DMS79 (cell line): ENCODE measurements around the gene CRTC1.
"Not testable (repeated sequence)": the region's sequence is repeated elsewhere in the genome, so short reads cannot be mapped to it uniquely, and the experiment has no call there.

Experiments used
- DNase-seq: peaks from one replicate; lab custom pipeline; 2025; lab: John Stamatoyannopoulos, UW

CRTC1 gene

DNA sequence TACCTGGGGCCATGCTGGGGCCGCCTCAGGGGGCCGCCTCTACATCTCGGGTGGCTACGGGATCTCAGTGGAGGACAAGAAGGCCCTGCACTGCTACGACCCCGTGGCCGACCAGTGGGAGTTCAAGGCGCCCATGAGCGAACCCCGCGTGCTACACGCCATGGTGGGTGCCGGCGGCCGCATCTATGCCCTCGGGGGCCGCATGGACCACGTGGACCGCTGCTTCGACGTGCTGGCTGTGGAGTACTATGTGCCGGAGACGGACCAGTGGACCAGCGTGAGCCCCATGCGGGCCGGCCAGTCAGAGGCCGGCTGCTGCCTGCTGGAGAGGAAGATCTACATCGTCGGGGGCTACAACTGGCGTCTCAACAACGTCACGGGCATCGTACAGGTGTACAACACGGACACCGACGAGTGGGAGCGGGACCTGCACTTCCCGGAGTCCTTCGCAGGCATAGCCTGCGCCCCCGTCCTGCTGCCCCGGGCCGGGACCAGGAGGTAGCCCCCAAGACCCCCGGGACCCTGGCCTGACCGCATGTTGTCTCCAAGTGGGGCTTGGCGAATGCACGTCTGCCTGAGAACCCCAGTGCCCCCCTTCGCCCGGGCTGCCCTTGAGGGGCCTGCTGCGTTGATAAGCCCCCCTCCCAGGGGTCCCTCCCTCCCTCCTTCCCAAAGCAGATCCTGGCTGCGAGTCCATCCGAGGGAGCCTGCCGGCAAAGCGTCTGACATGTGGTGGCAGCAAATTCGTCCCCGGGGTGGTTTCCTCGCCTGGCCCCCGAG, 14.5 kb upstream of the CRTC1 start:
- no peak for DNase-seq

DNA sequence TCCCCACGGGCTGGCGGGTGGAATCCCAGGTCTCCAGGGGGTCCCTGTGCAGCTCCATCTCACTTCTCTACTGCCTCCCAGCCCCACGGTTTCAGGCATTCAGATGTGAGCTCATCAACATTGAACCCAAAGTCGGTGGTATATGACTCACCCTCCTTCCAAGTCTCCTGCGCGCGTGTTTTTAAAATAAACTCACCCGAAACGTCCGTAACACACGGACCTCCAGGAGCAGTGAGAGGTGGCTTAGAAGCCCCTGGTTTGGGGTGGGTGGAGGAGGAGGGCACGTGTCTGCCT, 14.0 kb upstream of the CRTC1 start:
- DNase-seq: no peak

DNA sequence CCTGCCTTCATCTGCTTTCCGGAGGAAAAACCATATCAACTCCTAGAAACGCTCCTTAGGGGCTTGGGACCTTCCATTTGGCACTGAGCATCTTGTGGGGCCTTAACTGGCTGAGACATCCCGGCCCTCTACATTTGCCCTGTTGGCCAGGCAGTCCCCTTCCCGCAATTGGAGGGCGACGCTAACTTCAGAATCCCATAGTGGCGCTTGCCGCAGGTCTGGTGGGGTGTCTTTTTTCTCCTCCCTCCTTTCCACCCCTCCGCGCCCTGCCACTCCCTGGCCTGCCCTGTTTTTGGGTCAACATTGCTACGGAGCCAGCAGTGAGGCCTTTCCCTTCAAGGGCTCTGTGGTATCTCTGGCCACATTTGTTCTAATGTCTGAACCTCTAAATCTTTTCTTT, 13.6 kb upstream of the CRTC1 start:
- DNase-seq: no peak

DNA sequence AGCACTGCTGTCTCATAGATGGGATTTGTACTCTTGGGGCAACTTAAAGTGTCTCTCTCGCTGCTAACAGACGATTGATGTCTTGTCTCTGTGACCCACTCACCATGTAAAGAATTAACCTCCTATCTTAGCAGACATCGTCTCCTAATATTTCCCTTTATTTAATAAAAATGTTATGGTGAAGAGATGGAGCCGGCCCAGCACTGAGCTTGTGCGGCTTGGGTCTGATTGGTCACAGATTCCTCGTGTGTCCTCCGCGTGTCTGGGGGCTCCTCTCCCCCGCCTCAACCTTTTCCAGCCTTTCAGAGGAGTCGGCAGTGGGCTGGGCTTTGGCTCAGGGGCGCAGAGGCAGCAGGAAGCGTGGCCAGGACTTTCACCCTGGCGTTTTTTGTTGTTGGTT, 13.2 kb upstream of the CRTC1 start:
- DNase-seq: no peak

DNA sequence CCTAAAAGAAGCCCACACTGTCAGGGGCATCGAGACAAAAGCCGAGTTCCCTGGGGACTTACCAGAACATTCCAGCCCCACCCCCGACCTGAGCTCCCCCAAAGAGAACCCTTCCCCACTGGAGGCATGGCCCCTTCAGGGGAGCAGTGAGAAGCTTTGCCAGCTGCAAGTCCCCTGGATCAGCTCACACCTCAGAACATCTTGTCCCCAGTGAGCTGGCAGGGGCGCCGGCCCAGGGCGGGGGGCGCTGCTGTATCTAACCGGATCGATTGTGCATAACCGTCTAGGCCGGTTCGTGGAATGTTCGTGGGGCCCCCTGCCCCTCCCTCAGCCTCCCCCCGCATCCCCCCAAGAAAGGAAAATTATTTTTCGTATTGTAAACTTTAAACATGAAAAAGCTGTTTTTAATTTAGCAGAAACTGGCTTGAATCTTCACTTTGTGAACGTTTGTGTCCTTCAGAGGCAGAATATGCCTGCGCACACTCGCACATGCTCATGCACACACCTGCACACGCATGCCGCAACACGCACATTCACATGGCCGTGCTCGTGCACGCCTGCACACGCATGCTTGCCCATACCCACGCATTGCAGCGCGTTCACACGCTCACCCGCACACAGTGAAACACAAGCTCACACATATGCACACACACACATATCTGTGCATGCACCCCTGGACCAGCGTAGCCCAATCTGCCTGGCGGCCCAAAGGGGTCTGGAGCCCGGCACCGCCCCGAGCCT, 12.0 kb upstream of the CRTC1 start:
- DNase-seq: no peak

DNA sequence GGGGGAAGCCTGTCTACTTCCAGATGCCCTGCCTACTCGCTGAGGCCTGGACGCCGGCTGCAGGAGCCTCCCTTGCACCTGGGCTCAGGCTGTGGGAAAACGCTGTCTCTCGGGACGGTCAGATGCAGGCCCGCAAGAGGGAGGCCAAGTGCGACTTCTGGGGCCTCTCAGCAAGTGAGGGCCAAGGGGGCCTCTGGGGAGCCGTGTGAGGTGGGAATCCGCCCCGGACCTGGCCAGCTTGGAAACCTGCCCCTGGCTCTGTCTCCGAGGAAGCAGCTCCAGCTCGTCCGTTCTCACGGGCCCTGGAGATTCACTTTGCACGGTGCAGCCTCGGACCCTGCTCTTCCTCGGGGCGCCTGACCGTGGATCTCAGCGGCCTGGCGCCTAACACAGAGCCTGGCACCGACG, 11.4 kb upstream of the CRTC1 start:
- no peak for DNase-seq

DNA sequence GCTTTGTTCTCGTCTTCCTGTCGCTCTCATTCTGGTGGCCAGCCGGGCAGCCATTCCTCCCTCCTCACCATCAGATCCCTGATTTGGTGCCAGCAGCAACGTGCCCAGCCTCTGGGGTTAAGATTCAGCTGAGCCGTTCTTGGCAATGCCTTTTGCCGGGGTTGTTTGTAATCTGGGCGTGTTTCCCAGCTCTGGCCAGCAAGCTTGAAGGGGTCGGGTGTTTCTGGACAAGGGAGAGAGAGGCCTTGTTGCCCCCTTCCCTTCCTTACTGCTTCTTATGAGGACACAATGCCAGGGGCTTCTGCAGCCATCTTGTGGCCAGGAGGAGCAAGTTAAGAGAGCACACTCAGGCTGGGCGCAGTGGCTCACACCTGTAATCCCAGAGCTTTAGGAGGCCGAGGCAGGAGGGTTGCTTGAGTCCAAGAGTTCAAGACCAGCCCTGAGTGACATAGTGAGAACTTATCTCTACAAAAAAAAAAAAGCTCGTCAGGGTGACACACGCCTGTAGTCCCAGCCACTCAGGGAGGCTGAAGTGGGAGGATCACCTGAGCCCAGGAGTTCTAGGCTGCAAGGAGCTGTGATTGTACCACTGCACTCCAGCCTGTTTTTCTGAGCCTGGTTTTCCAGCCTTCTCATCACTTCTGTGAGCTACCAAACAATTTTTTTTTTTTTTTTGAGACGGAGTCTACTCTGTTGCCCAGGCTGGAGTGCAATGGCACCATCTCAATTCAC, 10.7 kb upstream of the CRTC1 start:
- no peak for DNase-seq

DNA sequence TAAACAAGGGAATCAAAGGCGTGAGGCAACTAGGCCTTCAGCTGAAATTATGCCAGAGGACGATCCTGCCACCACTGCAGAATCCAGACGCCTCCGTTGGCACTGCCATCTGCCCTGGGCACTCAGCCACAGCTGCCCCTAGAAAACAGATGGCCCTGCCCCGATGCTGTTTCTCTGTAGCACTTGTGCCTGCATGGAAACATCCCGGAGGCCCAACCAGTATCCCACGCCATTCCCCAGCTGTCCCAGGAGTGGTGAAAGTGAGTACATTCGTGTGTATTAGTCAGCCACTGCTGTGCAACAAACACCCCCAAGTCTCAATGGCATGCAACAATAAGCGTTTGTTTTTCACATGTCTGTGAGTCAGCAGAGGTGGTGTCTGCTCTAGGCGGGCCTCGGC, 8.9 kb upstream of the CRTC1 start:
- no peak for DNase-seq

DNA sequence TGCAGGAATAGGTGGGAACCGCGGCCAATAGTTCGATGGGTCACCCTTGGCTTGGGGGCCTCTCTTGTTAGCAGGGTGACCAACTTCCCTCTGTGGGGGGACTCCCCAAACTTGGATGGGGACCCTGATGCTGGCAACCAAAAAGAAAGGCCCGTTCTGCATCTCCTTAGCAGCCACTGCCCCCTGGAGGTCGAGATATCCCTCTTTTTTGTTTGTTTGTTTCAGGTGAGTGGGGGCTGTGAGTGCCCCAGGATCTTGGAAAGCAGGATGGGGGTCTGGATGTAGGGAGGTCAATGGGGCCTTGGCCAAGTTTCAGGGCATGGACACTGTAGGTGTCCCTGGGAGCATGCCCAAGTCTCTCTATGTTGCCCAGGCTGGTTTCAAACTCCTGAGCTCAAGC, 7.7 kb upstream of the CRTC1 start:
- no peak for DNase-seq

DNA sequence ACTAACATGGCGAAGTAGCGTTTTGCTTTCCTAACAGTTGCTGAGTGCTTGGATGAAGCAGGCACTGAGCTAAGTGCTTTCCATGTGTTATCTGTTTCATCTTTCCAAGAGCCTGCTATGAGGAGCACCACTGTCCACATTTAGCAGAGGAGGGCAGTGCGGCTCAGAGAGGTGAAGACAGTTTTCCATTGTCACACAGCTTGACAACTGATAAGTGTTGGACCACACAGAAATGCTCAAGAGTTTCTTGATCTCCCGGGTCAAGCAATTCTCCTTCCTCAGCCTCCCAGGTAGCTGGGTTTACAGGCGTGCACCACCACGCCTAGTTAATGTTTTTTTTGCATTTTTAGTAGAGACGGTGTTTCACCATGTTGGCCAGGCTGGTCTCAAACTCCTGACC, 6.8 kb upstream of the CRTC1 start:
- no peak for DNase-seq

DNA sequence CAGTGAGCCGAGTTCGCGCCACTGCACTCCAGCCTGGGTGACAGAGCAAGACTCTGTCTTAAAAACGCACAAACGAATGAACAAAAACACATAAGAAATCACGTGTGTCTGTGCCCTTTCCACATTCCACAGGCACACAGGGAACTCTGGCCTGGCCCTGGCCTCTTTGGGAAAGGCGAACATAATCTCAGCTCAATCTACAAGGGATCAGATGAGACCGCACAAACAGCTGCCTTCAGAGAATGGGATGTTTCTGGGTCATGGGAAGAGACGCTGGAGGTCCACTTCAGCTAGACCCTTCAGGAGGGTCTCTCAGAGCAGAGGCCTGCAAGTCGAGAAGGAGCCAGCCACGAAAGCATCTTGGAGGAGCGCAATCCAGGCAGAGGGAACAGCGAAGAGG, 6.3 kb upstream of the CRTC1 start:
- no peak for DNase-seq

DNA sequence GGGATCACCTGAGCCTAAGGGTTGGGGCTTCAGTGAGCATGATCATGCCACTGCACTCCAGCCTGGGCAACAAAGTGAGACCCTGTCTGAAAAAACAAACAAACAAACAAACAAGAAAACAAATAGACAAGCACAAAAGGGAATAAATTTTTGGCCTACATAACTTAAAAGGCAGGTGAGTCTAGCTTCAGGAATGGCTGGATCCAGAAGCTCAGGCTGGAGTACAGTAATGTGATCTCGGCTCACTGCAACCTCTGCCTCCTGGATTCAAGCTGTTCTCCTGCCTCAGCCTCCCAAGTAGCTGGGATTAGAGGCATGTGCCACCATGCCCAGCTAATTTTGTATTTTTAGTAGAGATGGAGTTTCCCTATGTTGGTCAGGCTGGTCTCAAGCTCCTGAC, 3.3 kb upstream of the CRTC1 start:
- DNase-seq: not testable (repeated sequence)

DNA sequence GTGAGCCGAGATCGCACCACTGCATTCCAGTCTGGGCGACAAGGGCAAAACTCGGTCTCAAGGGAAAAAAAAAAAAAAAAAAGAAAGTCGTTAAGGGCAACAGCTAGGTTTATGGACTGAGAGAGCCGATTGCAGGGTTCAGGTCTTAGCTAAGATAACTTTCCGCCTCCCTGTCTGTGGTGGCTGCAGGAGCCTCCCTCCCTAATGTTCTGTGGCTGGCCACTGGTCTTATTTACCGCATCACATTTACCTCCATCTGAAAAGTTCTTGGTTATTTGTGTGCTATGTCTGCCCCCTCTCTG, 722 bp upstream of the CRTC1 start:
- no peak for DNase-seq

DNA sequence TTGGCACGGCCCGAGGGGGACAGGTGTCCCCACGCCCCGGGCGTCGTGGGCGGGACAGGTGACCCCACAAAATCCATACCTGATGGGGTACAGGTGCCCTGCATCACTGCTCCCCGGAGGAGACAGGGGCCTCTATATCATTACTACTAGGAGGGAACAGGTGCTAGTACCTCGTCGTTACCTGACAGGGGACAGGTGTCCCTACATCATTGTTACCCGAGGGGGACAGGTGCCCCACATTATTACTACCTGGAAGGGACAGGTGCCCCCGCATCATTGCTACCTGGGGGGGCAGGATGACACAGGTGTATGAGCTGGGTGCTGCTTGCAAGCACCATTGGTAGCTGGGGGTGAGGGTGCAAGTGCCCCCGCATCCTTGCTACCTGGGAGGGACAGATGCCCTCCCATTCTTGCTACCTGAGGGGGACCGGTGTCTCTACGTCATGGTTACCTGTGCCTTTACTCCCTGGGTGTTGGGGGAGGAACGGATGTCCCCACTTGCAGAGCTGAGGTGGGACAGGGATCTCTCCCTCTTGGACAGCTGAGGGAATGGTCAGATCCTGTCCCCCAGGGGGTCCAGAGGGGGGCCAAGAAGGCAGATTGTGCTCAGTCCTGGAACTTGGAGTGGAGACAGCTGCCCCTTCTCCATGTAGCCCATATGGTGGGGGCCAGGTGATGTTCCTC, 620 bp downstream of the CRTC1 start:
- DNase-seq: no peak

DNA sequence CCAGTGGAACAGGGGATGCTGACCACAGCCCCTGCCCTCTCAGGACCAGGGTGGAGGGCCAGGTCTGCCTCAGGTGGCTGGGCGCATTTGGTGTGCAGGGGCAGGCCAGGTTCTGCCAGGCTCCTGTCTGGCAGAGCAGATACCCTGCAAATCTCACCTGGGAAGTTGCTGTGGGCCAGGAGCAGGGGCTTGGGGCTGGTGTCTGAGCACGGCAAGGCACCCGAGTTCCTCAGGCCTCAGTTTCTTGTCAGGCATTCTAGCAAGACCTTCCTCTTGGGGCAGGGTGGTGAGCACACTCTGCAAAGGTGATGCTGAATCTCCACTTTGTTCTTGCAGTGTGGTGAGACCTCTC, 1.1 kb downstream of the CRTC1 start:
- DNase-seq: no peak

DNA sequence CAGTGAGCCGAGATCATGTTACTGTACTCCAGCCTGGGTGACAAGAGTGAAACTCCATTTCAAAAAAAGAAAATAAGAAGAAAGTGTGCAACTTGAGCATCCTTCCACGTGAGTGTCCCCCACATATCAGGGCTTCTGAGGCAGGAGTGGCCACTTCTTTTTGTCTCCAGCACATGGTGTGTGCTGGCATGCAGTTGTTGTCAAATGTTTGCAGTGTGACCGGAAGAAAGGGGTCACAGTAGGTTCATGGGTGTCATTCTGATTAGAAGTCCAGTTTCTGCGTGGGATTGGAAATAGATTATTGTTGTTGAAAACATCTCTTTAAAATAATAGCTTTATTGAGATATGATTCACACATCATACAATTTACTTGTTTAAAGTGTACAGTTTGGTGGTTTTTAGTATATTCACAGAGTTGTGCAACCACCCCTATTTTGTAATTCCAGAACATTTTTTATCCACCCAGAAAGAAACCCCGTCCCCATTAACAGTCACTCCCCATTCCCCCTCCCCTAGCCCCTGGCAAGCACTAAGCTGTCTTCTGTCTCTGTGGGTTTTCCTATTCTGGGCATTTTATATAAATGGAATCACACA, 2.2 kb downstream of the CRTC1 start:
- no peak for DNase-seq

DNA sequence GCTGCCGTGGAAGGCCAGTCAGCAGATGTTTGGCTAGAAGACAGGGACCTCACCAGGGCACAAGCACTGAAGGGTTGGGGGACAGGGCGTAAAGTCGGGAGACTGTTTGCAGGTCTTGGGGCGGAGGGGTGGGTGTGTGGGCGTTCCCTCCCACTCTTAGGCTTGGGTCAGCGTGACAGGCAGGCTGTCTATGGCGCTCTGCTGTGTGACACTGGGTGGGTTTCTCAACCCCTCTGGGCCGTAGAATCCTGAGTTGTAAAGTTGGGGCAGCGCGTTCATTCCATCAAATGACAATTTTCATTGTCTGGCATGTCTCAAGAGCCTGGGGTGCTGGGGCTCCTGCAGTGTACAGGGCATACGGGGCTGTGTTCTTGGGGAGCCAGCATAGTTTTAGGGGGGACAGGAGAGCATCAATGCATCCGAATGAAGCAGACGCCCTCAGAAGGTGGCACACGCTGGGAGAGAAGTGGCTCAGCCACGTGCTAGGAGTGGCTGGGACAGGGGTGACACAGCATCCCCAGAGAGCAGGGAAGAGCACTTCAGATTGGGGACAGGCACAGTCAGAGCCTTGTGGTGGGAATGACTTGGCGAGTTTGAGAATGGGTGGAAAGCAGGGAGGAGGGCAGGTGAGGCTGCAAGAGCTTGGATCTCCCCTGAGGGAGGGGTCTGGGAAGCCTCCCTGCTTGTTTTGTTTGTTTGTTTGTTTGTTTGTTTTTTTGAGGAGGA, 4.4 kb downstream of the CRTC1 start:
- DNase-seq: no peak

DNA sequence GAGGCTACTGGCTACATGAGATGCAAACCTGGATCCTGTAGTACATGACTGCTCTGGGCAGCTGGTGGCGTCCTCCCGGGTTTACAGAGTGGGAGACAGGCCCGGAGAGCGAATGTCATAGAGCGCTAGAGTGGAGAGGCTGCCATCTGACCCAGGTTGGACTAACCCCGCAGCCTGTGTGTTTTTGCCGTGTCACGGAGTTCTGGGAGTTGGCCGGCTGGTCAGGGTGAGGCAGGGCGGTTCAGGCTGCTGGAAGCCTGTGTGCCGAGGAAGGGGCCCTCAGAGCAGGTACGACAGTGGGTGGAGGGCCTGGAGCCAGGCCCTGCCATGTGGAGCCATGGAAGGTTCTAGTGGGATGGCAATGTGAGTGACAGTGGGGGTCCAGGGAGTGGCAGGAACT, 12.5 kb downstream of the CRTC1 start:
- no peak for DNase-seq

DNA sequence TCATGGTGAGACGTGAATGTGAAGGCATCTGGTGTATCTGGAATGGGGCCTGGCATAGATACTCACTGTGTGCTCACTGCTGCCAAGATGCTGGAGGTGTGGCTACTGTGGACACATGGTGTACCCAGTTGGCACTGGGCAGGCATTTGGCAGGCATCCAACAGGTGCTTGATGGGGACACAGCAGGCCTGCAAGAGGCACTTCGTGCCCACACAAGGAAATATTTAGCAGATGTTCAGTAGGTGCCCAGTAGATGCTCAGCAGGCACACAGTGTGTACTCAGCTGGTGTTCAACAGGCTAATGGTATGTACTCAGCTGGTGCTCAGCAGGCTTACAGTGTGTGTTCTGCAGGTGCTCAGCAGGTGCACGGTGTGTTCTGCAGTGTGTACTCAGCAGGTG, 14.2 kb downstream of the CRTC1 start:
- DNase-seq: peak; percentile 87

DNA sequence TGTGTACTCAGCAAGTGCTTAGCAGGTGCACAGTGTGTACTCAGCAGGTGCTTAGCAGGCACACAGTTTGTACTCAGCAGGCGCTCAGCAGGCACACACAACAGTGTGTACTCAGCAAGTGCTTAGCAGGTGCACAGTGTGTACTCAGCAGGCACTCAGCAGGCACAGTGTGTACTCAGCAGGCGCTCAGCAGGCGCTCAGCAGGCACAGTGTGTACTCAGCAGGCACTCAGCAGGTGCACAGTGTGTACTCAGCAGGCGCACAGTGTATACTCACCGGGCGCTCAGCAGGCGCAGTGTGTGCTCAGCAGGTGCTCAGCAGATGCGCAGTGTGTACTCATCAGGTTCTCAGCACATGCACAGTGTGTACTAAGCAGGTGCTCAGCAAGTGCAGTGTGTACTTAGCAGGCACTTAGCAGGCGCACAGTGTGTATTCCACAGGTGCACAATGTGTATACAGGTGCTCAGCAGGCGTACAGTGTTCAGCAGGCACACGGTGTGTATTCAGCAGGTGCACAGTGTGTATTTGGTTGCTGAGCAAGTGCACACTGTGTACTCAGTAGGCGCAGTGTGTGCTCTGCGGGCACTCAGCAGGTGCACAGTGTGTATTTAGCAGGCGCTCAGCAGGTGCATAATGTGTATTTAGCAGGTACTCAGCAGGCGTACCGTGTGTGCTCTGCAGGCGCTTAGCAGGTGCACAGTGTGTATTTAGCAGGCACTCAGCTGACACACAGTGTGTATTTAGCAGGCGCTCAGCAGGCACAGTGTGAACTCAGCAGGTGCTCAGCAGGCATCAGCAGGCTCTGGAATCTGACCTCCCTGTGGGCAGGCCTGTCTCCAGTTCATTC, 15.1 kb downstream of the CRTC1 start:
- DNase-seq: no peak
